ENCODE results near the gene C13orf46.

C13orf46 gene

GRCh38 chr13:114010401-114011101 lies 36.7 kb upstream of the C13orf46 start:
- no peak for DNase-seq (ENCODE audit: low read depth in 2 of 2)

DNA sequence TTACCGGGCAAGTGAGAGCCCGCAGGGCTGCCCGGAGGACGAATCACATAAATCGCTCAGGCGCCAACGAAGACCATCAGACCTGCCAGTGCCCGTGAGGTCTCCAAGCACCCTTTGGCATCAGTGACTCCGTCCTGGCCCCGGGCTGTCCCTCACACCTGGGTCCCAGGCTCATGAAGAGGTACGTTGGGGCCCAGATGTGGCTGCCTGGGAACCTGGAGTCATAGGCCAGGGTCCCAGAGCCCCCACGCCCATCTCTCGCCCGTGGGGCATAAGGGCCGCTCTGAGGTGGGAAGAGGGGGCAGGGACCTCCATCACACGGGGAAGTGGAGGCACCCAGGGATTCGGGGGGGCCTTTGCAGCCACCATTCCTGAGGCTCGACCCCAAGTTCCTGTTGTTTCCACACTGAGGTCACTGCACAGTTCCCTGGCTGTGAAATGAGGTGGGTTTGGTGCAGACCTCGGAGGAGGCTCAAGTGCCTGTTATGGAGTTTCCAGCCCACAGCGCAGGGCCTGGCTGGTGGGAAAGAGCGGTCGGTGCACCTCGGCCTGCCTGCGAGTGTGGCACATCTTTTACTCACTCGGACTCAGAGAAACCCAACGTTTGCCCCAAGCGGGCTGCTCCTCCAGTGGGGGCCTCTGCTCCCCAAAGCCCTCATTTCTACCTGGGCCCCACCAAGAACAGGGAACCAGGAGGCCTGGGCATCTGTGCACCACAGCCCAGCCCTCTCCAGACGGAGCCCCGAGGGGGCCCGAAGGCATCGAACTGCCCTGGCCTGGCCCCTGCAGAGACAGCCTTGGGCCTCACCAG lies 35.9 kb upstream of the C13orf46 start:
- DNase-seq (ENCODE audit: low read depth in 2 of 2), result no peak

- DNase-seq (ENCODE audit: low read depth in 2 of 2), result no peak
These were observed 35.2 kb upstream of the C13orf46 start for GRCh38 chr13:114008964-114009589.

- DNase-seq (ENCODE audit: low read depth in 2 of 2), result no peak
These were observed 33.7 kb upstream of the C13orf46 start for GRCh38 chr13:114007566-114007965.

DNA sequence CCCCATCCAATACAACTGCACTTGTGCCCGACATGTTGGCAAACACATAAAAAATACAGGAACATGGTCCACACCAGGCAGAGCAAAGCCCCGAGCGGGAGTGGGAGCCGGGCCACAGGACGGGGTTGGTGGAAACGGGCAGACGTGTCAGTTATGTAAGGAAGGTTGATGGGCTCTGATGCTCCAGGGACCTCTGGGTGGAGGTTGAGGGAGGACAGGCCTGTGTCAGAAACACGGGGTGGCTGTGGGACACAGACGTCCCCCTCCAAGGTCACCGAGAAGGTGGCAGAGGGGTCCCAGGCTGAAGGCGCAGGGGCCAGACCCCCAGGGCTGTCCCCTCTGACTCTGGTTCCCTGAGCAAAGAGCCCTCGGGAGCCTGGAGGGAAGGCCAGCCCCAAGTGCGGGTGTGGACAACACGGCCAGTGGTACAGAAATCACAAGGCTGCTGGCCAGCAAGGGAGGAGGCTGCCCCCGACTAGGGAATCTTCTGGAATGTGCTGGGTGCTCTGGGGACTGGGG lies 31.4 kb upstream of the C13orf46 start:
- no peak for DNase-seq (ENCODE audit: low read depth in 2 of 2)

GRCh38 chr13:114004420-114005205 lies 30.7 kb upstream of the C13orf46 start:
- no peak for DNase-seq (ENCODE audit: low read depth in 2 of 2)

DNA sequence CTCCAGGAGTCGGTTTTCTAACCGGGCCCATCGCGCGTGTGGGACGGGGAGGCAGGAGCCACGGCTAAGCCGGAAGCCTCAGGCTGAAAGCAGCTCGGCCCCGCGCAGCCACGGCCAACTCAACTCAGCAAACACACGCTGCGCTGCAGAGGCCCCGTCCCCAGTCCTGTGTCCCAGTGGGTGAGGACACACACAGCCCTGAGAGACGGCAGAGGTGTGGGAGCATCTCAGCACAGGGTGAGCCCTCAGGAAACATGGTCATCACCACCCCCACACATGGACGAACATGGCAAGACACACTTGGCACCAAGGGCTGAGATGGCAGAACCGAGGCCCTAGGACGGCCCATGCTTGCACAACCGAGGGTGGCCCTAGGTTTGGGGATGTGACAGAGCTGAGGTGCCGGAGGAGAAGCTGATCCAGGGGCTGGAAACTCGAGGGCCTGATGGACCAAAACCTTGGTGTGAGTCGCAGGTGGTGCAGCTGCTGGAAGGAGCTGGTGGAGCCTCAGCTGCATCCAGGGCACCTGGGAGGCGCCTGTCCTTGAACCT lies 29.0 kb upstream of the C13orf46 start:
- DNase-seq (ENCODE audit: low read depth in 2 of 2), result no peak

DNA sequence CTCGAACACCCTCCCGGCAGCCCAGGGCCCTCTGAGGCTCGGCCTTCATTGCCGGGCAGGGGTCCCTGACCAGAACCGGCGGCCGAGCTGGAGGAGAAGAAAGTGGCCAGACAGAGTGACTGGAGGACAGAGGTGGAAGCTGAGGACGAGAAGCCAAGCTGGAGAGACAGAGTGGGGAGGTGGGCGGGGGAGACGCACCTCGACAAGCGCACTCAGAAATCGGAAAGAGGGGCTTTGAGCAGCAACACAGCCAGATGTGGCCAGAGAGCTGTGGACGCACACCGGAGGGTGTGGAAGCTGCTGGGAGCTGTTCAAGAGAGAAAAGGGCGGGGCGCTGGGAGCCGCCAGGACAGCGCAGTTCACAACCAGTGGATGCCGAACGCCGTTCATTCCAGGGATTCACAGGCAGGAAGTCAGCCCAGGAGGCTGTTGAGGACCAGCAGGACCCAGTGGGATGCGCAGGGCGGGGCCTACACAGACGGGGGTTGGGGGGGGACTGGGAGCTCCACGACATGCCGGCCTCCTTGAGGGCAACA lies 28.2 kb upstream of the C13orf46 start:
- no peak for DNase-seq (ENCODE audit: low read depth in 2 of 2)

- no peak for DNase-seq (ENCODE audit: low read depth in 2 of 2)
These were observed 27.6 kb upstream of the C13orf46 start for GRCh38 chr13:114001331-114002008.

DNA sequence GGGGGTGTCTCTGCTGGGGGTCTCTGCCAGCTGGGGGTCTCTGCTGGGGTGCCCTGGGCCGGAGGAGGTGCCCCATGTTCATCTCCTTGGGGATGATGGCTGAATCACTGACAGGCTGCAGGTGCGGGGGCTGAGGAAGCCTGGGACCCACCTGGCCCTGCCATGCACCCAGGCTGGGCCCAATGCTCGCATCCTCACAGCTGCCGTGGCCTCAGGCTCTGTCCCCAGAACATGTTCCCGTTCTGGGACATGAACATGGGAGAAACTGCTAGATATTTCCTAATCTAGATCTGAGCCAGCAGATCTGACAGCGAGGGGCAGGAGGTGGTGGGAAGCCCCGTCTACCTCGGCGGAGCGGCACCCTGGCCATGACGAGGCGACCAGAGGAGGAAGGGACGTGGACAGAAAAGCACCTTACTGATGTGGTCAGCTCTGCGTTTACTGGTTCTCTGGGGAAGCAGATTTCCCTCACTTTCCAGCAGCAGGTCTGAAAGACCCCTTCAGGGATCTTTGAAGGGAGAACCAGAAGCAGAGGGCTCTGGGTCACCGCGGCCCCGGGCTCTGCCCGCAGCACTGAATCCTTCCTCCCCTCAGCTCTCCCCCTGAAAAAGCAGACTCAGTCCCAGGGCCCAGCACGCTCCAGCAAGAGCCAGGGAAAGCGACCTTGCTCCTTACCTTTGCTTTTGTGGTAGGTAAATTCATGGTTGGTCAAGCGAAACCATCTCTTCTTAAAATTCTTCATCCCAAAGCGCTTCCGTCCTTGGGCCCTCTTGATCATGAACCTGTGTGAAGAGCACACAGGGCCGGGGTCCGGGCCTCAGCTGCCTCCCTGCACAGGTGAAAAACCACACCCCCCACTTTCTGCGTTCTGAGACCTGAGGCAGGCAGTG lies 26.5 kb upstream of the C13orf46 start:
- no peak for DNase-seq (ENCODE audit: low read depth in 2 of 2)

DNA sequence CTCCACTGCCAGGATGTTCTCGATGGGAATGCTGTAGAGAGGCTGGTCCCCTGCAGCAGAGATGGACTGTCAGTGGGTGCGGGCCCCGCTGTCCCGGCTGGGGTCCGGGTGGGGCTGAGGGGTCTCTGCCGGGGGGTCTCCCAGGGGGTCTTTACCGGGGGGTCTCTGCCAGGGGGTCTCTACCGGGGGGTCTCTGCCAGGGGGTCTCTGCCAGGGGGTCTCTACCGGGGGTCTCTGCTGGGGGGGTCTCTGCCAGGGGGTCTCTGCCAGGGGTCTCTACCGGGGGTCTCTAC lies 25.7 kb upstream of the C13orf46 start:
- no peak for DNase-seq (ENCODE audit: low read depth in 2 of 2)

DNA sequence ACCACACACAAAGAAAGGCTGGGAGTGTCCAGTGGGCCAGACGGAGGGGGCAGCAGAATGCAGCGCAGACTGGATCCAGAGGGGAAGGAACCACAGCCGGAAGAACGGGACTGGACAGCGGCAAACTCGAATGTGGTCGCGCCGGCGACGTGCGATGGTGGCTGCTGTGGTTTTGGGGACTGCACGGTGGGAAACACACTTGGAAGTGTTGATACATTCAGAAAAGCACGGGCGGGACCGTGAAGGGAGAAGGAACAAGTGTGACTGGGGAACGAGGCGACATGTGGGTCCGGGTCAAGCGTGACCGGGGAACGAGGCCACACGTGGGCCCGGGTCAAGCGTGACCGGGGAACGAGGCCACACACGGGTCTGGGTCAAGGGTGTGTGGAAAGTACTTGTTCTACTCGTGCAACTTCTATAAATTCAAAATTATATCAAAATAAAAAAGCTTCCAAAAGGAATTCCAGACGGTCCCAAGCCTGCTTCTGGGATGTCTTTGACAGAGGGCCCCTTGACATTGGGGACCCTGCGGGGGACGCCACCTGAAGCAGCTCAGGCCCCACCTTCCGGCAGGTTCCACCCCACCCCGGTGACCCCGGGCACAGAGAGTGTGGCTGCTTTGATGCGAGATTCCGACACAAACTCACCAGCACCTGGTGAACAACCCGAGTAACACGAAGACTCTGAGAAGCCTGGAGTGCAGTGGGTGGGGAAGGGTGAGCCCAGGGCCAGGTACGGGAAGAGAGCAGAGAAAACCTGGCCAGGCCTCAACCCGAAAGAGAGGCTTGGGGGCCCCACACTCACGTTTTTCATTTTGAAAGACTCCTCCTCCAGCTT lies 25.1 kb upstream of the C13orf46 start:
- DNase-seq (ENCODE audit: low read depth in 2 of 2), result no peak

GRCh38 chr13:113997845-113998751 lies 24.2 kb upstream of the C13orf46 start:
- no peak for DNase-seq (ENCODE audit: low read depth in 2 of 2)

DNA sequence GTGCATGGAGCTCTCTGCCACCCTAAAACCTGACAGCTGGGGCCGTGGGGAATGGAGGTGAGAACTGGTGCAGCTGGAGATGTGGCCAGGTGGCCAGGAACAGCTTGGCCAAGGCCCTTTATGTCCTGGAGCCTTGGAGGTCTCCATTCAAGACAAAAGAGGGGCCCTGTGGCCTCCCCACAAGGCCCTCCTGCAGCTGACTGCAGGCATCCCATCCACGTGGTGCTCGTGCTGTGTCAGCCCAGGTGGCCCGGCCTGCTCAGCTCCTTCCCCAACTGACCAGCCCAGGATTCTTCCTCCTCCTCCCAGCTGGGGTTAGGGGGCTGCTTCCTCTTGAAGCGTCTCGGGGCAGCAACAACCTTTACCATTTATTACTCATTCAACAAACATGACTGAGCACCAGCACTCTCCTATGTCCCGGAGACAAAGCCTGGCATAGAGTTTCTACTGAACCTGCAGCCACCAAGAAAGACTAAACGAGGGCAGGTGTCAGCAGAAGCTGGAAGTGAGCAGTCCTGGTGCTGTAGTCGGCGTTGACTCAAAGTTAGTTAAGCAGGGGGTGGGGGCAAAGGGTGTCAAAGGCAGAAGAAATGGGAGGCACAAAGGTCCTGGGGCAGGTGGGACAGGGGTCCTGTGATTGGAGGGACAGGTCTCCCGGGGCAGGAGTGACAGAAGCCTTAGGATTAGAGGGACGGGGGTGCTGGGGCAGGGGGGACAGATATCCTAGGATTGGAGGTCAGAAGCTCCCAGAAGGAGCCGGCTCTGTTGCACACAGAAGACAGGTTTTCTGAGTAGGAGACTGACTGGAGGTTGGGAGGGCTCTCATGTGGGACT lies 23.3 kb upstream of the C13orf46 start:
- no peak for DNase-seq (ENCODE audit: low read depth in 2 of 2)

DNA sequence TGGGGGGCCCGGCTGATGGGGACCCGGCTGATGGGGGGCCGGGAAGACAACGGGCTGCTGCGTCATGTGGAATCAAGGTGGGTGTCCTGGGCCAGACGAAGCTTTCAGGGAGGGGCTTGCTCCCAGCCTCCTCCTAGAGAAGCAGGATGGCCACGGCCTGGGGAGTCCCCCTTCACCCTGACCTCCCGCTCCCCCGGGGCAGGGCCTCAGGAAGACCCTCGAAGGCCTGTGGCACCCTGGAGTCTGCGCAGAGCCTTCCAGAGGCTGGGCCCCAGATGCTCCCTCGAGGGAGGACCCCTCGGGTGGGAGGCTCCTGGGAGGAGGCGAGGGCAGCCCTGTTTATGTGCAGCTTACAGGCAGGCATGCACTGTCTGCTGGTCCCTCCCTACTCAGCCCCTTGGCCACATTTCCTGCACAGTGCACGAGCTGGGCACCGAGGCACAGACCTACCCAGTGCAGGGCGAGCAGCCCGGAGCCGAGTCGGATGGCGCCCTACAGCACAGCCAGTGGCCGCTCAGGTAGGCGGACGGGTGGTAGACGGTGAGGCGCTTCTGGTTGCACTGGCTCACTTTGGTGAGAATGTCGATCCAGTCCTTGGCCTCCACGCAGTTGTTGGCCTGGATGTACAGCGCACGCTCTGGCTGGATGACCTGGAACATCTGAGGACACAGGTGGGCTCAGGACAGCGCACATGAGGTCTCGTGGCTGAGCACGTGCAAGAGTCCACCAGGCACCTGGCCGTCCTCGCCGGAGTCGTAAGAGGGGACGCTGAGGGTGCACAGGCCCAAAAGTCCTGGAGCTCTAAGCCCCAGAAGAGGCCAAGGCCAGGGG lies 22.4 kb upstream of the C13orf46 start:
- DNase-seq (ENCODE audit: low read depth in 2 of 2), result no peak

DNA sequence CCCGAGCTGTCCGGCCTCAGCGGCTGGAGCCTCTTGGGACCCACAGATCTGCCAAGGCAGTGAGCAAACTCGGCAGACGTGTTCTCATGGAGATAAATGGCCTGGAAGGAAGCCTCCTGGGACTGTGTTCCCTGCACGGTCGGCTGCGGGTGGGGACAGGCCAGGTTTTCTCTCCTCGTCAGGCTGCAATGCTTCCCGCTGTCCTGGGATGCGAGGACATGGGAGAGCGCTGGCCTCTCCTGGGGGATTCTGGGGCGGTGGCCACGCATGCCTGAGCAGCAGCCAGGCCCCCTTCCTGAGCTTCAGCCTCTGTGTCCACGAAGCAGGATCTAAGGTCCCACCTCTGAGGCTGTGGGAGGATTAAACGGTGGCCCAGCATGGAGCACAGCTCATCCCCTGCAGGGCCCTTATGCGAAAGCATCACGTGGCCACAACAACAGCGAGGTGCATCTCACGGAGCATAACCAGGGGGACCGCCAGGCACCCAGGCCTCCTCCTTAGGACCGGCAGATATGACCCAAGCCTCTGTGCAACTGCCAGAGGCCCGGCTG lies 21.2 kb upstream of the C13orf46 start:
- DNase-seq (ENCODE audit: low read depth in 2 of 2), result no peak

Measured in stimulated activated CD4-positive, alpha-beta T cell treated with anti-CD3 and anti-CD28 coated beads, Interleukin-15, amount 100 ng/mL, for 48 hours (primary cell).